Measurements from ENCODE around the gene CELSR1. TPM values are rescaled to one million over a fixed set of nuclear protein-coding genes. Genes with fewer than 3 reads are reported as not detected.

Gene CELSR1
- polyA plus RNA-seq, 1 experiment: 1.0 TPM

Other genes starting within 250 kb of the CELSR1 start
- 8.2 and 12.2 TPM in 2 replicates for gene GTSE1, start 240.8 kb downstream of the CELSR1 start, polyA plus RNA-seq (2011; rRNA removed)
- 24.8 and 25.2 TPM in 2 replicates for gene TRMU, start 201.9 kb downstream of the CELSR1 start, polyA plus RNA-seq (2011; rRNA removed)
- gene GRAMD4, start 82.8 kb upstream of the CELSR1 start, polyA plus RNA-seq (2011; rRNA removed): 5.8 and 10.3 TPM in 2 replicates
- 28.9 and 32.6 TPM in 2 replicates for gene CERK, start 200.6 kb upstream of the CELSR1 start, polyA plus RNA-seq (2011; rRNA removed)
- 20.5 and 24.2 TPM in 2 replicates for gene TBC1D22A, start 225.0 kb upstream of the CELSR1 start, polyA plus RNA-seq (2011; rRNA removed)